Measurements from ENCODE around the gene ACOT2. TPM values are rescaled to one million over a fixed set of nuclear protein-coding genes. Genes with fewer than 3 reads are reported as not detected.
"Not testable (repeated sequence)": the region's sequence is repeated elsewhere in the genome, so short reads cannot be mapped to it uniquely, and the experiment has no call there.

The ACOT2 gene
- total RNA-seq, 1 experiment from 2014 or later, result 23.4 TPM

GRCh38 chr14:73549097-73549496, 19.9 kb upstream of the ACOT2 start:
- intact Hi-C loops (cut with micrococcal nuclease); CTCF ChIA-PET; H3K4me1 Mint-ChIP-seq (ENCODE audit: insufficient read depth, unreplicated experiment); POLR2A ChIA-PET; H3K27me3 Mint-ChIP-seq (ENCODE audit: insufficient read depth, unreplicated experiment); H3K4me3 Mint-ChIP-seq (ENCODE audit: unreplicated experiment); H3K36me3 Mint-ChIP-seq (ENCODE audit: insufficient read depth, unreplicated experiment); H3K9me3 Mint-ChIP-seq (ENCODE audit: unreplicated experiment); BruUV-seq (replicated peaks); DNase-seq (ENCODE audit: unreplicated experiment); H3K27ac Mint-ChIP-seq (ENCODE audit: low read depth, unreplicated experiment): not testable (repeated sequence)

- BruUV-seq (replicated peaks); intact Hi-C loops (cut with micrococcal nuclease); H3K36me3 Mint-ChIP-seq (ENCODE audit: insufficient read depth, unreplicated experiment): not testable (repeated sequence)
Observed at GRCh38 chr14:73549889-73550524, 19.0 kb upstream of the ACOT2 start.

DNA sequence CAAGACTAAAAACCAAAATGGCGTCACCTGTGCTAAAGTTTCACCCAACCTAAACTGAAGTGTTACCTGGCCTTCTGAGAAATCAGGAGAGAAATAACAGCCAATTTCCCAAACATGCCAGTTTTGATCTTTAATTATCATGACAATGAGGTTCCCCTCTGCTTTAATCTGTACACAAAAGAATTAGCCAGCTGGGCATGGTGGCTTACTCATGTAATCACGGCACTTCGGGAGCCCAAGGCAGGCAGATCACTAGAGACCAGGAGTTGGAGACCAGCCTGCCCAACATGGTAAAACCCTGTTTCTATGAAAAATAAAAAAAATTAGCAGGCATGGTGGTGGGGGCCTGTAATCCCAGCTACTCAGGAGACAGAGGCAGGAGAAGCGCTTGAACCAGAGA, 15.2 kb upstream of the ACOT2 start:
- Mint-ChIP-seq H3K36me3 (ENCODE audit: insufficient read depth, unreplicated experiment) (no peaks in the 10 kb centered on the region), H3K4me1 (ENCODE audit: insufficient read depth, unreplicated experiment) (peaks cover 5% of the 10 kb centered on the region), H3K27me3 (ENCODE audit: insufficient read depth, unreplicated experiment) (no peaks in the 10 kb centered on the region), H3K4me3 (ENCODE audit: unreplicated experiment) (no peak overlapping the region), H3K27ac (ENCODE audit: low read depth, unreplicated experiment) (no peak overlapping the region), H3K9me3 (ENCODE audit: unreplicated experiment) (no peaks in the 10 kb centered on the region)
- no TSS peak for BruUV-seq (replicated peaks)
- DNase-seq (ENCODE audit: unreplicated experiment), result no peak
- CTCF ChIA-PET, result no interaction called here
- TF ChIP-seq CTCF (IDR thresholded peaks at IDR 0.05; ENCODE audit: unreplicated experiment), result no peak
- intact Hi-C loops (cut with micrococcal nuclease), result no loop called here
- POLR2A ChIA-PET, result interaction anchor here (0.6 kb wide), 1 partner anchor 16 kb away, joined by 3 read pairs; no protein-coding TSS in a partner anchor

More at GRCh38 chr14:73549889-73550524, 19.0 kb upstream of the ACOT2 start:
- H3K4me3 Mint-ChIP-seq (ENCODE audit: unreplicated experiment); CTCF ChIA-PET; H3K27me3 Mint-ChIP-seq (ENCODE audit: insufficient read depth, unreplicated experiment); DNase-seq (ENCODE audit: unreplicated experiment); H3K4me1 Mint-ChIP-seq (ENCODE audit: insufficient read depth, unreplicated experiment); H3K9me3 Mint-ChIP-seq (ENCODE audit: unreplicated experiment); H3K27ac Mint-ChIP-seq (ENCODE audit: low read depth, unreplicated experiment); POLR2A ChIA-PET: not testable (repeated sequence)

- intact Hi-C loops (cut with micrococcal nuclease); H3K4me1 Mint-ChIP-seq (ENCODE audit: insufficient read depth, unreplicated experiment); H3K36me3 Mint-ChIP-seq (ENCODE audit: insufficient read depth, unreplicated experiment); H3K27me3 Mint-ChIP-seq (ENCODE audit: insufficient read depth, unreplicated experiment); H3K9me3 Mint-ChIP-seq (ENCODE audit: unreplicated experiment); H3K4me3 Mint-ChIP-seq (ENCODE audit: unreplicated experiment); DNase-seq (ENCODE audit: unreplicated experiment); BruUV-seq (replicated peaks); POLR2A ChIA-PET; H3K27ac Mint-ChIP-seq (ENCODE audit: low read depth, unreplicated experiment); CTCF ChIA-PET: not testable (repeated sequence)
Observed at GRCh38 chr14:73557201-73557600, 11.8 kb upstream of the ACOT2 start.

DNA sequence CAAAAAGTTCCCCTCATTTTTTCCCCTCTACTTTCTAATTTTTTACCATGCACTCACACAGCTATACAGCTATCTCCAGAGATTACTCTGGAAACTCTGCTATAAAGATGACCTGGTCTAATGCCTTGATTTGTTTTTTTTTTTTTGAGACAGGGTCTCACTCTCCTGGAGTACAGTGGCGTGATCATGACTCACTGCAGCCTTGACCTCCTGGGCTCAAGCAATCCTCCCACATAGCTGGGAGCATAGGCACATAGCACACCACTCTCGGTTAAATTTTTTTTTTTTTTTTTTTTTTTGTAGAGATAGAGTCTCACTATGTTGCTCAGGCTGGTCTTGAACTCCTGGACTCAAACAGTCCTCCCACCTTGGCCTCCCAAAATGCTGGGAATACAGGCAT, 10.8 kb upstream of the ACOT2 start:
- H3K36me3 Mint-ChIP-seq (ENCODE audit: insufficient read depth, unreplicated experiment); H3K27me3 Mint-ChIP-seq (ENCODE audit: insufficient read depth, unreplicated experiment); H3K4me3 Mint-ChIP-seq (ENCODE audit: unreplicated experiment); intact Hi-C loops (cut with micrococcal nuclease); H3K27ac Mint-ChIP-seq (ENCODE audit: low read depth, unreplicated experiment); CTCF ChIA-PET; H3K9me3 Mint-ChIP-seq (ENCODE audit: unreplicated experiment); BruUV-seq (replicated peaks); DNase-seq (ENCODE audit: unreplicated experiment); H3K4me1 Mint-ChIP-seq (ENCODE audit: insufficient read depth, unreplicated experiment); POLR2A ChIA-PET: not testable (repeated sequence)

DNA sequence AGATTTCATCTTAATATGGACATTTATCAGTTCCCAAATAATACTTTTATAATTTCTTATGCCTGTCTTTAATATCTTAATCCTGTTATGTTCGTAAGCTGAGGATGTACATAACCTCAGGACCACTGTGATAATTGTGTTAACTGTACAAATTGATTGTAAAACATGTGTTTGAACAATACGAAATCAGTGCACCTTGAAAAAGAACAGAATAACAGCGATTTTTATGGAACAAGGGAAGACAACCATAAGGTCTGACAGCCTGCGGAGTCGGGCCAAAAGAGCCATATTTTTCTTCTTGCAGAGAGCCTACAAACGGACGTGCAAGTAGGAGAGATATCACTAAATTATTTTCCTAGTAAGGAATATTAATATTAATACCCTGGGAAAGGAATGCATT, 6.8 kb upstream of the ACOT2 start:
- H3K4me1 Mint-ChIP-seq (ENCODE audit: insufficient read depth, unreplicated experiment); H3K27me3 Mint-ChIP-seq (ENCODE audit: insufficient read depth, unreplicated experiment); H3K36me3 Mint-ChIP-seq (ENCODE audit: insufficient read depth, unreplicated experiment); POLR2A ChIA-PET; H3K9me3 Mint-ChIP-seq (ENCODE audit: unreplicated experiment); H3K27ac Mint-ChIP-seq (ENCODE audit: low read depth, unreplicated experiment); BruUV-seq (replicated peaks); intact Hi-C loops (cut with micrococcal nuclease); DNase-seq (ENCODE audit: unreplicated experiment); H3K4me3 Mint-ChIP-seq (ENCODE audit: unreplicated experiment): not testable (repeated sequence)
- CTCF ChIA-PET, result interaction anchor here (0.6 kb wide), 1 partner anchor 126 kb away, joined by 3 read pairs; no protein-coding TSS in a partner anchor

GRCh38 chr14:73562696-73563095, 6.3 kb upstream of the ACOT2 start:
- intact Hi-C loops (cut with micrococcal nuclease); H3K36me3 Mint-ChIP-seq (ENCODE audit: insufficient read depth, unreplicated experiment); H3K9me3 Mint-ChIP-seq (ENCODE audit: unreplicated experiment); CTCF ChIA-PET; H3K27ac Mint-ChIP-seq (ENCODE audit: low read depth, unreplicated experiment); H3K4me1 Mint-ChIP-seq (ENCODE audit: insufficient read depth, unreplicated experiment); H3K4me3 Mint-ChIP-seq (ENCODE audit: unreplicated experiment); BruUV-seq (replicated peaks); DNase-seq (ENCODE audit: unreplicated experiment); H3K27me3 Mint-ChIP-seq (ENCODE audit: insufficient read depth, unreplicated experiment): not testable (repeated sequence)
- POLR2A ChIA-PET, result interaction anchor here (0.7 kb wide), 1 partner anchor 57 kb away, joined by 3 read pairs; no protein-coding TSS in a partner anchor

- H3K4me1 Mint-ChIP-seq (ENCODE audit: insufficient read depth, unreplicated experiment); H3K9me3 Mint-ChIP-seq (ENCODE audit: unreplicated experiment); BruUV-seq (replicated peaks); H3K27ac Mint-ChIP-seq (ENCODE audit: low read depth, unreplicated experiment); DNase-seq (ENCODE audit: unreplicated experiment); H3K4me3 Mint-ChIP-seq (ENCODE audit: unreplicated experiment); H3K27me3 Mint-ChIP-seq (ENCODE audit: insufficient read depth, unreplicated experiment): not testable (repeated sequence)
- intact Hi-C loops (cut with micrococcal nuclease), result loop anchor here (5.0 kb wide), 1 partner anchor 39 kb away; no protein-coding TSS in a partner anchor
- peaks cover 15% of the 10 kb centered on the region for H3K36me3 Mint-ChIP-seq (ENCODE audit: insufficient read depth, unreplicated experiment)
- CTCF ChIA-PET, result interaction anchor here (0.6 kb wide), 1 partner anchor 40 kb away, joined by 4 read pairs; no protein-coding TSS in a partner anchor
- POLR2A ChIA-PET, result interaction anchor here (0.6 to 4.8 kb wide), 4 partner anchors 39 to 262 kb away, joined by 3 to 33 read pairs (median 3); no protein-coding TSS in a partner anchor
Observed at GRCh38 chr14:73566431-73566830, 2.6 kb upstream of the ACOT2 start.

Measured in MCF 10A (cell line).